A673 (cell line): ENCODE data around the gene GPRC5D.

ENCODE experiments used
- CTCF ChIP-seq: fragments of 300-800, 200-600 bp; sonication (generic); conservative IDR thresholded peaks from 2 replicates; pipeline ENCODE4 v1.5.1; 2017; ENCODE audit warnings: low read depth, mild to moderate bottlenecking, antibody characterized with exemption, low read length, moderate library complexity, mixed read lengths
- EZH2 ChIP-seq: fragments of 200-600 bp; sonication (generic); IDR thresholded peaks from 2 replicates; pipeline ENCODE4 v1.6.1; 2017; ENCODE audit warnings: borderline replicate concordance, low read depth, mild to moderate bottlenecking, mixed read lengths, antibody characterized with exemption, low read length; ENCODE audit not compliant: poor library complexity, severe bottlenecking

- TF ChIP-seq CTCF: no peak
- TF ChIP-seq EZH2: no peak
These were observed 14.9 kb downstream of the GPRC5D start for GRCh38 chr12:12936983-12937491.
